HepG2 (cell line): Measurements from ENCODE around the gene IKZF4. TPM values are rescaled to one million over a fixed set of nuclear protein-coding genes. Genes with fewer than 3 reads are reported as not detected.
A peak's percentile ranks its signal among the peaks of the same experiment; 100 is the strongest.

Experiments
- BRD4 ChIP-seq: sonication (generic); formaldehyde crosslinking; IDR thresholded peaks from 2 replicates; pipeline ENCODE4 v1.4.0; 2020; ENCODE audit warnings: missing genetic modification reagents
- ELF1 ChIP-seq: sonication (generic); formaldehyde crosslinking; IDR thresholded peaks from 2 replicates; pipeline ENCODE4 v1.4.0; 2020; ENCODE audit warnings: missing genetic modification reagents
- FOSL2 ChIP-seq: sonication (generic); formaldehyde crosslinking; IDR thresholded peaks from 2 replicates; pipeline ENCODE4 v1.4.0; 2020; ENCODE audit warnings: missing genetic modification reagents
- NCOA2 ChIP-seq: sonication (generic); formaldehyde crosslinking; IDR thresholded peaks from 2 replicates; pipeline ENCODE4 v1.8.0; 2022; ENCODE audit warnings: inconsistent platforms
- POLR2AphosphoS5 ChIP-seq: IDR thresholded peaks from 2 replicates; pipeline ENCODE4 v1.6.1; 2012; ENCODE audit warnings: low read depth, low read length
- RBAK ChIP-seq: sonication (generic); formaldehyde crosslinking; IDR thresholded peaks from 2 replicates; pipeline ENCODE4 v1.5.1; 2020; ENCODE audit warnings: mild to moderate bottlenecking, missing genetic modification reagents
- RBM22 ChIP-seq: fragments of 200-400 bp; formaldehyde crosslinking; optimal IDR thresholded peaks from 2 replicates; pipeline ENCODE3; 2017; ENCODE audit warnings: mild to moderate bottlenecking, low read length, moderate library complexity
- SPEN ChIP-seq: sonication (generic); formaldehyde crosslinking; IDR thresholded peaks from 2 replicates; pipeline ENCODE4 v1.5.1; 2020; ENCODE audit warnings: low read depth, mild to moderate bottlenecking, missing genetic modification reagents
- STAT5B ChIP-seq: sonication (generic); formaldehyde crosslinking; IDR thresholded peaks from 2 replicates; pipeline ENCODE4 v1.4.0; 2020; ENCODE audit warnings: missing genetic modification reagents
- ZNF138 ChIP-seq: sonication (generic); formaldehyde crosslinking; IDR thresholded peaks from 2 replicates; pipeline ENCODE4 v1.5.0; 2020; ENCODE audit warnings: mild to moderate bottlenecking, low read depth, missing genetic modification reagents
- ZNF333 ChIP-seq: sonication (generic); formaldehyde crosslinking; IDR thresholded peaks from 2 replicates; pipeline ENCODE4 v1.4.0; 2020; ENCODE audit warnings: mild to moderate bottlenecking, missing genetic modification reagents, borderline replicate concordance
- ZNF850 ChIP-seq: sonication (generic); formaldehyde crosslinking; conservative IDR thresholded peaks from 2 replicates; pipeline ENCODE4 v1.9.0; 2021; ENCODE audit warnings: mild to moderate bottlenecking, missing genetic modification reagents
- polyA plus RNA-seq, 8 experiments: library from polyadenylated mRNA; depleted of rRNA in 3 of 8; stranded (reverse) in 7 of 8; unstranded in 1 of 8; fragments of >200 nt; fragmentation: Illumina TruSeq in 4 of 8; extraction: Trizol in 4 of 8; gene quantifications; 2 replicates each; pipeline versions ENCODE4 v1.2.1 to v1.2.3, GENCODE V29; 2011 to 2016; ENCODE audit warnings: low read depth in 4 of 8, missing spikeins in 1 of 8, mixed read lengths in 1 of 8; ENCODE audit not compliant: insufficient read depth in 1 of 8
- total RNA-seq, 5 experiments: library from RNA; depleted of rRNA; stranded (reverse); fragments of >200 nt; fragmentation: Illumina TruSeq; extraction: Trizol; gene quantifications; 2 replicates each; pipeline ENCODE4 v1.2.3, GENCODE V29; 2016; ENCODE audit warnings: low read depth in 1 of 5
- TF ChIP-seq, protein P1 (sequence below): sonication (generic); formaldehyde crosslinking; IDR thresholded peaks from 2 replicates; pipeline ENCODE4 v1.9.0; 2021; ENCODE audit warnings: missing genetic modification reagents, mild to moderate bottlenecking, borderline replicate concordance
- TF ChIP-seq, protein P2 (sequence below): sonication (generic); formaldehyde crosslinking; IDR thresholded peaks from 2 replicates; pipeline ENCODE4 v1.4.0; 2020; ENCODE audit warnings: missing genetic modification reagents
- TF ChIP-seq, protein P3 (sequence below): sonication (generic); formaldehyde crosslinking; IDR thresholded peaks from 2 replicates; pipeline ENCODE4; 2020; ENCODE audit warnings: missing genetic modification reagents, mild to moderate bottlenecking, borderline replicate concordance
- TF ChIP-seq, protein P4 (sequence below): sonication (generic); formaldehyde crosslinking; IDR thresholded peaks from 2 replicates; pipeline ENCODE4 v1.4.0; 2020; ENCODE audit warnings: missing genetic modification reagents, borderline replicate concordance

IKZF4 gene
- total and polyA plus RNA-seq, 2 of the 13 experiments (the other 11 are each of a cell fraction or from before 2014, with no cell fraction given) = 0.58 to 2.2 TPM

DNA sequence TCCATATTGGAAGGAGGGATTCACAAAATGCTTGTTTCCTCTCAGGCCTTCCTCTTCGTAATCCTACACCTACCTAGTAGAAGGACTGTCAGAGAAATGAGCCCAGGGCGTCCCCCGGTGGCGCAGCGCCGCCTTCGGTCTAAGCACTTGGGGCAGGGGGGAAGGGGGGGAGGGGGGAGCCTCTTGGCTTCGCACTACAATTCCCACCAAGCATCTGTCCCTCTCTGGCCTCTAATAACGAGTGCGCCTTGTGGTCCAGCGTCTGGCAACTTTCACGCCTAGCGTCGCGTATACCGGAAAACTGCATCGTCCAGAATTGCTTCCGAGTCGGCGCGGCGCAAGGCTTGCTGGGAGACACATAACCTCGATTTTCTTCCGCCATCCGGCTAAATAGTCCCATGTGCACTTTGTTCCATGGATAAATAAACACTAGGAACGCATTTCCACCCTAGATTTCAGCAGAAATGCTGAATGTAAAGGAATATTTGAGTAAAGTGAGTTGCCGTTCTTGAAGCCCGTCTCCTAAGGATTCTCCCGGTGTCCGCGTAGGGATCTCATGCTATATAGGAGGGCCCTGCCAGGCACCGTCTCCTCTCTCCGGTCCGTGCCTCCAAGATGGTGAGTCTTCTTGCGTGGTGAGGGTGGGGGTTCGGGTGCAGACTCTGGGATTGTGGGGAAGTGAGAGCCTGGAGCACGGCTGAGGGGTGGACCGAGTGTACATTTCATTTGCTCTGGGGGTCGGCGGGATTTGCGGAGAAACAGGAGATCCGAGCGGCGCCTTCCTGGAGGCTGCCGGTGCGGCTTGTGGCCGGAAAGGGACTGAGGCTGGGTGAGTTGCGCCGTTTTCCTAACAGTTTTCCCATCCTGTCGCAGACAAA, 20.9 kb downstream of the IKZF4 start, which contains the start of gene RPS26 (continued):
- TF ChIP-seq, protein P1, sequence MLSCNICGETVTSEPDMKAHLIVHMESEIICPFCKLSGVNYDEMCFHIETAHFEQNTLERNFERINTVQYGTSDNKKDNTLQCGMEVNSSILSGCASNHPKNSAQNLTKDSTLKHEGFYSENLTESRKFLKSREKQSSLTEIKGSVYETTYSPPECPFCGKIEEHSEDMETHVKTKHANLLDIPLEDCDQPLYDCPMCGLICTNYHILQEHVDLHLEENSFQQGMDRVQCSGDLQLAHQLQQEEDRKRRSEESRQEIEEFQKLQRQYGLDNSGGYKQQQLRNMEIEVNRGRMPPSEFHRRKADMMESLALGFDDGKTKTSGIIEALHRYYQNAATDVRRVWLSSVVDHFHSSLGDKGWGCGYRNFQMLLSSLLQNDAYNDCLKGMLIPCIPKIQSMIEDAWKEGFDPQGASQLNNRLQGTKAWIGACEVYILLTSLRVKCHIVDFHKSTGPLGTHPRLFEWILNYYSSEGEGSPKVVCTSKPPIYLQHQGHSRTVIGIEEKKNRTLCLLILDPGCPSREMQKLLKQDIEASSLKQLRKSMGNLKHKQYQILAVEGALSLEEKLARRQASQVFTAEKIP (CRISPR knock-in tag) = no peak
- TF ChIP-seq ZNF850 (CRISPR knock-in tag) = no peak
- TF ChIP-seq ZNF138 (CRISPR knock-in tag) = 0 out of 2 replicates have a peak, but pooled peaks have one; percentile 66
- TF ChIP-seq SPEN (CRISPR knock-in tag) = peak; percentile 94; the same call in 1 of the 2 replicates
- 0 out of 2 replicates have a peak, but pooled peaks have one; percentile 76 for TF ChIP-seq STAT5B (CRISPR knock-in tag)
- TF ChIP-seq, protein P2, sequence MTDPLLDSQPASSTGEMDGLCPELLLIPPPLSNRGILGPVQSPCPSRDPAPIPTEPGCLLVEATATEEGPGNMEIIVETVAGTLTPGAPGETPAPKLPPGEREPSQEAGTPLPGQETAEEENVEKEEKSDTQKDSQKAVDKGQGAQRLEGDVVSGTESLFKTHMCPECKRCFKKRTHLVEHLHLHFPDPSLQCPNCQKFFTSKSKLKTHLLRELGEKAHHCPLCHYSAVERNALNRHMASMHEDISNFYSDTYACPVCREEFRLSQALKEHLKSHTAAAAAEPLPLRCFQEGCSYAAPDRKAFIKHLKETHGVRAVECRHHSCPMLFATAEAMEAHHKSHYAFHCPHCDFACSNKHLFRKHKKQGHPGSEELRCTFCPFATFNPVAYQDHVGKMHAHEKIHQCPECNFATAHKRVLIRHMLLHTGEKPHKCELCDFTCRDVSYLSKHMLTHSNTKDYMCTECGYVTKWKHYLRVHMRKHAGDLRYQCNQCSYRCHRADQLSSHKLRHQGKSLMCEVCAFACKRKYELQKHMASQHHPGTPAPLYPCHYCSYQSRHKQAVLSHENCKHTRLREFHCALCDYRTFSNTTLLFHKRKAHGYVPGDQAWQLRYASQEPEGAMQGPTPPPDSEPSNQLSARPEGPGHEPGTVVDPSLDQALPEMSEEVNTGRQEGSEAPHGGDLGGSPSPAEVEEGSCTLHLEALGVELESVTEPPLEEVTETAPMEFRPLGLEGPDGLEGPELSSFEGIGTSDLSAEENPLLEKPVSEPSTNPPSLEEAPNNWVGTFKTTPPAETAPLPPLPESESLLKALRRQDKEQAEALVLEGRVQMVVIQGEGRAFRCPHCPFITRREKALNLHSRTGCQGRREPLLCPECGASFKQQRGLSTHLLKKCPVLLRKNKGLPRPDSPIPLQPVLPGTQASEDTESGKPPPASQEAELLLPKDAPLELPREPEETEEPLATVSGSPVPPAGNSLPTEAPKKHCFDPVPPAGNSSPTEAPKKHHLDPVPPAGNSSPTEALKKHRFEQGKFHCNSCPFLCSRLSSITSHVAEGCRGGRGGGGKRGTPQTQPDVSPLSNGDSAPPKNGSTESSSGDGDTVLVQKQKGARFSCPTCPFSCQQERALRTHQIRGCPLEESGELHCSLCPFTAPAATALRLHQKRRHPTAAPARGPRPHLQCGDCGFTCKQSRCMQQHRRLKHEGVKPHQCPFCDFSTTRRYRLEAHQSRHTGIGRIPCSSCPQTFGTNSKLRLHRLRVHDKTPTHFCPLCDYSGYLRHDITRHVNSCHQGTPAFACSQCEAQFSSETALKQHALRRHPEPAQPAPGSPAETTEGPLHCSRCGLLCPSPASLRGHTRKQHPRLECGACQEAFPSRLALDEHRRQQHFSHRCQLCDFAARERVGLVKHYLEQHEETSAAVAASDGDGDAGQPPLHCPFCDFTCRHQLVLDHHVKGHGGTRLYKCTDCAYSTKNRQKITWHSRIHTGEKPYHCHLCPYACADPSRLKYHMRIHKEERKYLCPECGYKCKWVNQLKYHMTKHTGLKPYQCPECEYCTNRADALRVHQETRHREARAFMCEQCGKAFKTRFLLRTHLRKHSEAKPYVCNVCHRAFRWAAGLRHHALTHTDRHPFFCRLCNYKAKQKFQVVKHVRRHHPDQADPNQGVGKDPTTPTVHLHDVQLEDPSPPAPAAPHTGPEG (CRISPR knock-in tag) = peak; percentile 65; the same call in 1 of the 2 replicates
- peak; percentile 78; the same call in 1 of the 2 replicates for TF ChIP-seq BRD4 (CRISPR knock-in tag)
- TF ChIP-seq RBM22 = peak; percentile 33
- TF ChIP-seq, protein P3, sequence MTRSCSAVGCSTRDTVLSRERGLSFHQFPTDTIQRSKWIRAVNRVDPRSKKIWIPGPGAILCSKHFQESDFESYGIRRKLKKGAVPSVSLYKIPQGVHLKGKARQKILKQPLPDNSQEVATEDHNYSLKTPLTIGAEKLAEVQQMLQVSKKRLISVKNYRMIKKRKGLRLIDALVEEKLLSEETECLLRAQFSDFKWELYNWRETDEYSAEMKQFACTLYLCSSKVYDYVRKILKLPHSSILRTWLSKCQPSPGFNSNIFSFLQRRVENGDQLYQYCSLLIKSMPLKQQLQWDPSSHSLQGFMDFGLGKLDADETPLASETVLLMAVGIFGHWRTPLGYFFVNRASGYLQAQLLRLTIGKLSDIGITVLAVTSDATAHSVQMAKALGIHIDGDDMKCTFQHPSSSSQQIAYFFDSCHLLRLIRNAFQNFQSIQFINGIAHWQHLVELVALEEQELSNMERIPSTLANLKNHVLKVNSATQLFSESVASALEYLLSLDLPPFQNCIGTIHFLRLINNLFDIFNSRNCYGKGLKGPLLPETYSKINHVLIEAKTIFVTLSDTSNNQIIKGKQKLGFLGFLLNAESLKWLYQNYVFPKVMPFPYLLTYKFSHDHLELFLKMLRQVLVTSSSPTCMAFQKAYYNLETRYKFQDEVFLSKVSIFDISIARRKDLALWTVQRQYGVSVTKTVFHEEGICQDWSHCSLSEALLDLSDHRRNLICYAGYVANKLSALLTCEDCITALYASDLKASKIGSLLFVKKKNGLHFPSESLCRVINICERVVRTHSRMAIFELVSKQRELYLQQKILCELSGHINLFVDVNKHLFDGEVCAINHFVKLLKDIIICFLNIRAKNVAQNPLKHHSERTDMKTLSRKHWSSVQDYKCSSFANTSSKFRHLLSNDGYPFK (CRISPR knock-in tag) = peak; percentile 90; the same call in 1 of the 2 replicates
- TF ChIP-seq FOSL2 (CRISPR knock-in tag) = peak; percentile 49
- TF ChIP-seq ELF1 (CRISPR knock-in tag) = peak; percentile 95
- TF ChIP-seq RBAK (CRISPR knock-in tag) = no peak
- TF ChIP-seq NCOA2 (CRISPR knock-in tag) = peak; percentile 65; the same call in 1 of the 2 replicates
- TF ChIP-seq ZNF333 (CRISPR knock-in tag) = 0 out of 2 replicates have a peak, but pooled peaks have one; percentile 36
- TF ChIP-seq, protein P4, sequence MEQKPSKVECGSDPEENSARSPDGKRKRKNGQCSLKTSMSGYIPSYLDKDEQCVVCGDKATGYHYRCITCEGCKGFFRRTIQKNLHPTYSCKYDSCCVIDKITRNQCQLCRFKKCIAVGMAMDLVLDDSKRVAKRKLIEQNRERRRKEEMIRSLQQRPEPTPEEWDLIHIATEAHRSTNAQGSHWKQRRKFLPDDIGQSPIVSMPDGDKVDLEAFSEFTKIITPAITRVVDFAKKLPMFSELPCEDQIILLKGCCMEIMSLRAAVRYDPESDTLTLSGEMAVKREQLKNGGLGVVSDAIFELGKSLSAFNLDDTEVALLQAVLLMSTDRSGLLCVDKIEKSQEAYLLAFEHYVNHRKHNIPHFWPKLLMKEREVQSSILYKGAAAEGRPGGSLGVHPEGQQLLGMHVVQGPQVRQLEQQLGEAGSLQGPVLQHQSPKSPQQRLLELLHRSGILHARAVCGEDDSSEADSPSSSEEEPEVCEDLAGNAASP (CRISPR knock-in tag) = peak; percentile 57
- TF ChIP-seq POLR2AphosphoS5 = peak; percentile 100
